ENCODE results near the gene KLHL8.

DNA sequence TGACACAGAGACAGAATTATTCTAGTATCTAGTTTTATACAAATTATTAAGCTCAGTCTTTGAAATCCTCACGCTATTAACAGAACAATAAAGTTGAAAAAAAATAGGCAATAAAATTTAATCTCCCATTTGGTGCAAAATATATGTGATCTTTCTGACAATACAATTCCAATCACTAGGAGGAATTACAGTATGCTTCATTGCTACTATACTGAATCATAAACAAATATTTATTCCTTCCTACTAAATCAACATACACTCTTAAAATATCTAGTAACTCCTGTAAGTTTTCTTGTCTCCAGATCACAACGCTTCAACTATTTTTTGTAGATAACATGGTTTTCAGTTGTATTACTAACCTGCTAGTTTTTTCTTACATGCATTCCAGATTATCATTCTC lies 45.7 kb downstream of the KLHL8 start:
- TF ChIP-seq, protein P1, sequence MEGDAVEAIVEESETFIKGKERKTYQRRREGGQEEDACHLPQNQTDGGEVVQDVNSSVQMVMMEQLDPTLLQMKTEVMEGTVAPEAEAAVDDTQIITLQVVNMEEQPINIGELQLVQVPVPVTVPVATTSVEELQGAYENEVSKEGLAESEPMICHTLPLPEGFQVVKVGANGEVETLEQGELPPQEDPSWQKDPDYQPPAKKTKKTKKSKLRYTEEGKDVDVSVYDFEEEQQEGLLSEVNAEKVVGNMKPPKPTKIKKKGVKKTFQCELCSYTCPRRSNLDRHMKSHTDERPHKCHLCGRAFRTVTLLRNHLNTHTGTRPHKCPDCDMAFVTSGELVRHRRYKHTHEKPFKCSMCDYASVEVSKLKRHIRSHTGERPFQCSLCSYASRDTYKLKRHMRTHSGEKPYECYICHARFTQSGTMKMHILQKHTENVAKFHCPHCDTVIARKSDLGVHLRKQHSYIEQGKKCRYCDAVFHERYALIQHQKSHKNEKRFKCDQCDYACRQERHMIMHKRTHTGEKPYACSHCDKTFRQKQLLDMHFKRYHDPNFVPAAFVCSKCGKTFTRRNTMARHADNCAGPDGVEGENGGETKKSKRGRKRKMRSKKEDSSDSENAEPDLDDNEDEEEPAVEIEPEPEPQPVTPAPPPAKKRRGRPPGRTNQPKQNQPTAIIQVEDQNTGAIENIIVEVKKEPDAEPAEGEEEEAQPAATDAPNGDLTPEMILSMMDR (IDR thresholded peaks at IDR 0.05; ENCODE audit: insufficient read depth, low read length) = no peak
- no peak for TF ChIP-seq POLR2AphosphoS5 (IDR thresholded peaks at IDR 0.05; ENCODE audit: low read depth)

Measured in HL-60 (cell line).